ENCODE data around the gene HSPB6.

DNA sequence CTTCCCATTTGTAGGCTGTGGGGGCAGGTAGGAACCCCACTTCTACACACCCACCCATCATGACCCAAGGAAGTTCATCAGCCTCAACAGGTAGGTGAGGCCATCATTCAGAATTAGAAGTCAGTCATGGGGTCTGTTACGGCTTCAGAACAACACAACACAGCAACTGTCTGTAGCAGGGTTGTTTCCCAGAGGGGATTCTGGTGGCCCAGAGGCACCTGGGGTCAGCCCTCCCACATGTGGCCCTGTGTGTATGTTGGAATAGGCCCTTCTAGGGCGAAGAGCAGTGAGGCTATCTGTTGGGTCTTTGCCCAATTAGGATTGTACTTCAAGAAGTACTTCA, 18.0 kb downstream of the HSPB6 start:
- TF ChIP-seq, protein P1, sequence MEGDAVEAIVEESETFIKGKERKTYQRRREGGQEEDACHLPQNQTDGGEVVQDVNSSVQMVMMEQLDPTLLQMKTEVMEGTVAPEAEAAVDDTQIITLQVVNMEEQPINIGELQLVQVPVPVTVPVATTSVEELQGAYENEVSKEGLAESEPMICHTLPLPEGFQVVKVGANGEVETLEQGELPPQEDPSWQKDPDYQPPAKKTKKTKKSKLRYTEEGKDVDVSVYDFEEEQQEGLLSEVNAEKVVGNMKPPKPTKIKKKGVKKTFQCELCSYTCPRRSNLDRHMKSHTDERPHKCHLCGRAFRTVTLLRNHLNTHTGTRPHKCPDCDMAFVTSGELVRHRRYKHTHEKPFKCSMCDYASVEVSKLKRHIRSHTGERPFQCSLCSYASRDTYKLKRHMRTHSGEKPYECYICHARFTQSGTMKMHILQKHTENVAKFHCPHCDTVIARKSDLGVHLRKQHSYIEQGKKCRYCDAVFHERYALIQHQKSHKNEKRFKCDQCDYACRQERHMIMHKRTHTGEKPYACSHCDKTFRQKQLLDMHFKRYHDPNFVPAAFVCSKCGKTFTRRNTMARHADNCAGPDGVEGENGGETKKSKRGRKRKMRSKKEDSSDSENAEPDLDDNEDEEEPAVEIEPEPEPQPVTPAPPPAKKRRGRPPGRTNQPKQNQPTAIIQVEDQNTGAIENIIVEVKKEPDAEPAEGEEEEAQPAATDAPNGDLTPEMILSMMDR (IDR thresholded peaks at IDR 0.05; ENCODE audit: low read depth, low read length, missing input control), result no peak
- TF ChIP-seq, protein P2, sequence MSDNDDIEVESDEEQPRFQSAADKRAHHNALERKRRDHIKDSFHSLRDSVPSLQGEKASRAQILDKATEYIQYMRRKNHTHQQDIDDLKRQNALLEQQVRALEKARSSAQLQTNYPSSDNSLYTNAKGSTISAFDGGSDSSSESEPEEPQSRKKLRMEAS (IDR thresholded peaks at IDR 0.05), result no peak
- TF ChIP-seq TAF1 (conservative IDR thresholded peaks at IDR 0.05) (no peak), RAD21 (IDR thresholded peaks at IDR 0.05) (no peak), EGR1 (IDR thresholded peaks at IDR 0.05; ENCODE audit: low read depth in 2 of 2) (no peak)
- TF ChIP-seq, protein P3, sequence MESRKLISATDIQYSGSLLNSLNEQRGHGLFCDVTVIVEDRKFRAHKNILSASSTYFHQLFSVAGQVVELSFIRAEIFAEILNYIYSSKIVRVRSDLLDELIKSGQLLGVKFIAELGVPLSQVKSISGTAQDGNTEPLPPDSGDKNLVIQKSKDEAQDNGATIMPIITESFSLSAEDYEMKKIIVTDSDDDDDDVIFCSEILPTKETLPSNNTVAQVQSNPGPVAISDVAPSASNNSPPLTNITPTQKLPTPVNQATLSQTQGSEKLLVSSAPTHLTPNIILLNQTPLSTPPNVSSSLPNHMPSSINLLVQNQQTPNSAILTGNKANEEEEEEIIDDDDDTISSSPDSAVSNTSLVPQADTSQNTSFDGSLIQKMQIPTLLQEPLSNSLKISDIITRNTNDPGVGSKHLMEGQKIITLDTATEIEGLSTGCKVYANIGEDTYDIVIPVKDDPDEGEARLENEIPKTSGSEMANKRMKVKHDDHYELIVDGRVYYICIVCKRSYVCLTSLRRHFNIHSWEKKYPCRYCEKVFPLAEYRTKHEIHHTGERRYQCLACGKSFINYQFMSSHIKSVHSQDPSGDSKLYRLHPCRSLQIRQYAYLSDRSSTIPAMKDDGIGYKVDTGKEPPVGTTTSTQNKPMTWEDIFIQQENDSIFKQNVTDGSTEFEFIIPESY (IDR thresholded peaks at IDR 0.05), result no peak
